OCI-LY1 (cell line): ENCODE results near the gene NCS1.

Source experiments
- EZH2 ChIP-seq: fragments of 200-600 bp; sonication (generic), shearing (Covaris generic); IDR thresholded peaks from 2 replicates; pipeline ENCODE4 v1.8.0; 2017; ENCODE audit warnings: borderline replicate concordance, mixed run types, mild to moderate bottlenecking, antibody characterized with exemption, low read length, moderate library complexity, mixed read lengths
- TF ChIP-seq, protein P1 (sequence below): fragments of 200-600 bp; sonication (generic), shearing (Covaris generic); IDR thresholded peaks from 2 replicates; pipeline ENCODE4 v1.5.1; 2017; ENCODE audit warnings: mild to moderate bottlenecking, antibody characterized with exemption, low read length, moderate library complexity, mixed read lengths

DNA sequence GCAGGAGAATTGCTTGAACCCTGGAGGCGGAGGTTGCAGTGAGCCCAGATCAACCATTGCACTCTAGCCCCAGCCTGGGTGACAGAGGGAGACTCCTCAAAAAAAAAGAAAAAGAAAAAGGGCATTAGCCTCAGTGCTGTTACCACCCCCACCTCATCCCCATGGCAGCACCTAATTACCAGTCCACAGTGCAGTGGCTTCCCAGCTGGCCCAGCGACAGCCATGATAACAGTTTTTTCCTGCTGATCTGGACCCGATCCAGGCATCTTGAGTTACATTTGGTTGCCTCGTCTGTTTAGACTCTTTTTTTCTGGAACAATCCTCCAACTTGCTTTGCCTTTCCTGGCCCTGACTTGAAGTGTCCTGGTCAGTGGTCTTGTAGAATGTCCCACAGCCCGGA is 24.4 kb downstream of the NCS1 start:
- TF ChIP-seq, protein P1, sequence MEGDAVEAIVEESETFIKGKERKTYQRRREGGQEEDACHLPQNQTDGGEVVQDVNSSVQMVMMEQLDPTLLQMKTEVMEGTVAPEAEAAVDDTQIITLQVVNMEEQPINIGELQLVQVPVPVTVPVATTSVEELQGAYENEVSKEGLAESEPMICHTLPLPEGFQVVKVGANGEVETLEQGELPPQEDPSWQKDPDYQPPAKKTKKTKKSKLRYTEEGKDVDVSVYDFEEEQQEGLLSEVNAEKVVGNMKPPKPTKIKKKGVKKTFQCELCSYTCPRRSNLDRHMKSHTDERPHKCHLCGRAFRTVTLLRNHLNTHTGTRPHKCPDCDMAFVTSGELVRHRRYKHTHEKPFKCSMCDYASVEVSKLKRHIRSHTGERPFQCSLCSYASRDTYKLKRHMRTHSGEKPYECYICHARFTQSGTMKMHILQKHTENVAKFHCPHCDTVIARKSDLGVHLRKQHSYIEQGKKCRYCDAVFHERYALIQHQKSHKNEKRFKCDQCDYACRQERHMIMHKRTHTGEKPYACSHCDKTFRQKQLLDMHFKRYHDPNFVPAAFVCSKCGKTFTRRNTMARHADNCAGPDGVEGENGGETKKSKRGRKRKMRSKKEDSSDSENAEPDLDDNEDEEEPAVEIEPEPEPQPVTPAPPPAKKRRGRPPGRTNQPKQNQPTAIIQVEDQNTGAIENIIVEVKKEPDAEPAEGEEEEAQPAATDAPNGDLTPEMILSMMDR, result no peak
- no peak for TF ChIP-seq EZH2
